GM21423 (cell line): ENCODE data around the gene MAP7.
"Not testable (repeated sequence)": the region's sequence is repeated elsewhere in the genome, so short reads cannot be mapped to it uniquely, and the experiment has no call there.

ENCODE experiments used
- ATAC-seq: cut with Tn5 transposase; IDR thresholded peaks from one replicate; pipeline ENCODE4 v1.9.1; 2021; ENCODE audit warnings: mild to moderate bottlenecking, moderate library complexity; ENCODE audit not compliant: unreplicated experiment

The MAP7 gene

DNA sequence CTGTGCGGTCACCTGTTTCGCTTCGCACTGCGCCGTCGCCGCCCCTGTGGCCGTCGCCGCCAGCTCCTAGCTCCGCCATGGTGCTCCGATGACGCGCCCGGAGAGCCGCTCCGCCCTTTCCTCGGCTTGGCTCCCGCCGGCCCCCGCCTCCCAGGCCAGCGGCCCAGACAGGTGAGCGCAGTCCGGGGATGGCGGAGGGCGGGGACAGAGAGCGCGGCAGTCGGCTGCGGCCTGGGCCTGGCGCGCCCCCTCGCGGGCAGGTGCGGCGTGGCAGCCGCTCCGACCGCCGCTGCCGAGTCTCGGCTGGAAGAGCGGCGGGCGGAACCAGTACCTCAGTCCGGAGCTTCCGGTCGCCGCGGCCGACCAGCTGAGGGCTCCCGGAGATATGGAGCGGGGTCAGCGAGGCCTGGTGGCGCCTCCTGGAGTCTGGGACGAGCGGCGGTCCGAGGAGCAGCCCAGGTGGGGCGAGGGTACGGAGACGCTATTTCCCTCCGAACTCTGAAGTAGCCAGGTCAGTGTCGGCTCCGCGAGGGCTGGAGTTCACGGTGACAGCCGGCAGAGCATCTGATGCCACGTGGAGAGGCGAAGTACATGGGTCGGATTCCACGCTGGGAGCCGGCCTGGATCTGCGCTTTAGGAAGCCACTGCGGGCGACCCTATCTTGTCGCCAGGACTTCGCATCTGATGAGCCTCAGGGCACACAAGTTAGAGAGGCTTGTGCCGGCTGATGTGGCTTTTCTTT, at the start of gene MAP7:
MAP7 (minus strand) TSS at position 93 of the 742 bp plus-strand sequence; CDS start at position 79, 14 bp downstream.
- peak; percentile 67 for ATAC-seq

DNA sequence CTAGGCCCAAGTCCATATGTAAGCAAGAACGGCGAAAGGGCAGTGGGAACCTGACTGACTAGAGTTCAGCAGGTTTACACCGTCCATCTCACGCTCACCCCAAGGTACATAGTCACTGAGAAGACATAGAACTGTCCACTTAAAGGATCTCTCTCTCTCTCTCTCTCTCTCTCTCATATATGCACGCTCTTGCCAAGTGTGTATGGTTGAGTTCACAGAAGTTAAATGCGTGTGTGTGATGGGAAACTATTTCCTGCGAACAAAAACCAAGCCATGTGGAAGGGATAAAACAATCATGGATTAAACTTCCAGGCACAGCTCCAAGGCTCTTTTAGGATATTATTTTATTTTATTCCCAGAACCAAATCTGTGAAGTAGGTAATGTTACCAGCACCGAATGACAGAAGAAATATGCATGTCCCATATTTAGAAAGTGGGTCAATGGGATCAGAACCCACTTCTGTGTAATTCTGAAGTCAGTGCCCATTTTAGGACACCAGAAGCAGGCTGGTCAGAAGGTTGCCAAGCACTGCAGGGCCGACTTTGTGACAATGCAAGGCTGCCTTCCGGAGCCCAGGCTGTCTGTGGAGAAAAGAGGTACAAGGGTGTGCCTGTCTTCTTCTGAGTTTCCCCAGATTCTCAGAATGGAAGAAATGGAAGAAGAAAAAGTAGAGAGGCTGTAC, 49.2 kb upstream of the MAP7 start:
- ATAC-seq: no peak

DNA sequence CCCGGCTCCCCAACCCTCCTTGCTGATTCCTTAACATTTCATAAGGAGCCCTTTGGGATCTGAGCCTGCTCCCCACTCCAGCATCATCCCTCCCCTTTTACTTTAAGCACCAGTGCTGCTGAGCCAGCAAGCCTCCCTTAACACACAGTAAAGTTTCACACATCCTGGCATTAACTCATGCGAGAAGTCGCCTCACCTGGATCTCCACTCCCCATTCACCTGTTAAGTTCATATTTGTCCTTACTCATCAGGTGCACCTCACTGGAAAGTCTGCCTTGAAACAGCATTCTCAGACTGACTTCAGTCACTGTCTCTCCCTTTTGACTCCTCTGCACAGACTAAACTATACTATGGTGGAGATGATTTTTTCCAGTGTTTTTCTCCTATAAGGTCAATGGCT, 47.8 kb upstream of the MAP7 start:
- ATAC-seq: no peak

DNA sequence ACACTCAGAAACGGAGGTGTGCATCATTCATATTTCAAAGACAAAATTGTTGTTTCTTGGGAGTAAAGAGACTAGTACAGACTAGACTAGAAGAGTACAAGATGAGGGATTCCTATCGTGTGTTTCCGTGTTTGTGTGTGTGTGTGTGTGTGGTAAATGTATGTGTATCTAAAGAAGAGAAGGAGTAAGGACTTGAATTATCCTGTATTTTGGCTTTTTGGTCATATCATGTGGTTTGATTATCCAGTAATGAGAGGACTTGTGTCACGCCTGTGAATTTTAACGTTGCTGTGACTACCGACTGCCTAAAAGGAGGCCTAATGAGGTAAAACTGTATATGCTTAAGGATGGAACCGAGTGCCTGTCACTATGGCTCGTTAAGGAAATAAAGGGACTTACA, 44.4 kb upstream of the MAP7 start:
- no peak for ATAC-seq

DNA sequence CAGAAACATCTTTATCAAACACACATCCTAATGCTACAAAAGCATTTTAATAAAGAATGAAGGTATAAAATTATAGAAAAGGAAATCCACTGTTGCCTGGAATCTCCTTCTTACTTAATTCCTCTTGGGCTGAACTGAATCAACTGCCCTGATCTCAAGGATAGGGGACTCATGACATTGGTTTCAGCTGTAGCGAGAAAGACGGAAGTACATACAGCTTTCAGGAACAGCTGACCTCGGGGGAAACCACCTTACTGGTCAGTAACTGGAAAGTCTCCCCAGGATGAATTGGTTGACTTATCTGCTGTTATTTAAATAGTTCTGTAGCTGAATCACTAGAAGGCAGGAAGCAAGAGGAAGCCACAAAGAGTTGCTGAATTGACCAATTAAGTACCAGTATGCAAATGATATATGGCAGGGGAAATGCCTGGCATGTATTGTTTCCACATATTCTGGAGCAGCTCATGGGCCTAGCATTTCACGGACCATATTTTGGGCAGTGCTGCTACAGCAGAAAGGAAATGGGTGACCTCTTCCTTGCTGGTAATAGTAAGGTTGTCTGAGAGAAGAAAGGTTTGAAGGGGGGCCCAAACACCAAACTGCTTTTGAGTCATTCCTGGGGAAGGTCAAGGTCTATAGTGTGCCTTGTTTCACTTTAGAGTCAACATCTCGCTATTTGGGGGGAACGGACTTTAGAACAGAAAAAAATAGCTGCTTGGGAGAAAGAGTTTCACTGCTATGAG, 43.7 kb upstream of the MAP7 start:
- peak; percentile 98 for ATAC-seq

DNA sequence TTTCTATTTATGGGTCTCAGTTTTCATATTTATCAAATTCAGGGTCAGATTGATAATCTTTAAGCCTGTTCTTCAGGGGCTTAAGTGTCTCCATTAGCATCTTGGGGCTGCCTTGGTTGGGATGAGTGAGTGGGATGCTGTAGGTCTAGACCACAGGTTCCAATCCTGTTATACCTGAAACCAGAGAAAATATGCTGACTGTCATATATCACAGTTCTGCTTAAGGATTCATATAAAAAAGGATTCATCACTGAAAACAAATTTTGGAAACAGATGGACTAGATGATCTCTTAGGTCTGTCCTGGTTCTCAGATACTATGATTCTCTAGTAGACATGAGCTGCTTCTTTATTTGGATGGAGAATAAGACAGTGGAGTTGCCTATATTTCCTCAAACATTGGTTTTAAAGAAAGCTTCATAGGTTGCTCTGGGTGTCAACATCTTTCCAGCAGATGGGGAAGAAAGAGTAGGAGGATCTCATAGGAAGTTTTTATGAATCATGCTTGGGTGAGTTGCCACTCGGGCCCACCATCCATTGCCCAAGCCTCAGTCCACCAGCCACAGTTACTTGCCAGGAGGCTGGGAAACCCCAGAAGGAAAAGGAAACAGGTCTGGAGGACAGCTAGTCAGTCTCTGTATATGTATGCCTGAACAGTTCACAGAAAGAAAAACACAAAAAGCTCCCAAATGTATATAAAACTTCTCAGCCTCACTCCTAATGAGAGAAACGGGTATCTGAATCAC, 42.9 kb upstream of the MAP7 start:
- no peak for ATAC-seq

DNA sequence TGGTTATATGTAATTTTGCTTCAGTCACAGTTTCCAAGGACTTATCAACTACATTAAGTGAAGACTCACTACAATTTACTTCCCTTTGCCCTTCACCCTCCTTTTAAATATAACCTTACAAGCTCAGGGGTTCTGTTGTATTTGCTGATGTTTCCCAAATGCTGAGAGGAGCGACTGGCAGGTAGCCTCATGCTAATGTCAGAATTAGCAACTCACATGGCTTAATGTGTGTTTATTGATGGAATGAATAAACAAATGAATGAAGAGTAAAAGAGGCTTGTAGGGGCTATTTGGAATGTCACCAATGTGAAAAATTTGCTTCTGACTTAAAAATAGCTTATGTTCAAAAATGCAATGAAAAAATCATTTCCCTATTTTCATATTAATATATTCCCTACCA, 41.4 kb upstream of the MAP7 start:
- ATAC-seq: no peak

DNA sequence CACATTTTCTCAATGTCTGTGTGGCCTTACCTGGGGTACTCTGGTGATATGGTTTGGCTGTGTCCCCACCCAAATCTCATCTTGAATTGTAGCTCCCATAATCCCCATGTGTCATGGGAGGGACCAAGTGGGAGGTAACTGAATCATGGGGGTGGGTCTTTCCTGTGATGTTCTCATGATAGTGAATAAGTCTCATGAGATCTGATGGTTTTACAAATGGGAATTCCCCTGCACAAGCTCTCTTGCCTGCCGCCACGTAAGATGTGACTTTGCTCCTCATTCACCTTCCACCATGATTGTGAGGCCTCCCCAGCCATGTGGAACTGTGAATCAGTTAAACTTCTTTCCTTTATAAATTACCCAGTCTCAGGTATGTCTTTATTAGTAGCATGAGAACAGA, 40.6 kb upstream of the MAP7 start:
- not testable (repeated sequence) for ATAC-seq

DNA sequence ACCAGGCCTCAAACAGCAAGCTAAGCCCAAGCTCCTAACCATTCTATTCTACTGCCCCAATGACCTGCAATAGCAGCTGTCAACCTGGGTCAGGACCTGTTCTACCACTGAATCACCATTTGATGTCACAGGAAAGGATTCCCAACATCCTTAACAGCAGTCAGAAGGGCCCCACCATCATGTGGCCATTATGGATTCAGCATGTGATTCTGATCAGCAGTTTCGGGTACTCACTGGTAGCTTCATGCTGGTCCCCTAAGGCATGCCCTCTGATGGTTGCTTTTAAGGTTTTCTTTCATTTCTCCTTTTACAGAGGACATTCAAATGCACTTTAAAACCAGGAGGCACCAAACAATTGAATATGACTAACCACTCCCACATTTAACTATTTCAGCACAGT, 37.3 kb upstream of the MAP7 start:
- no peak for ATAC-seq

DNA sequence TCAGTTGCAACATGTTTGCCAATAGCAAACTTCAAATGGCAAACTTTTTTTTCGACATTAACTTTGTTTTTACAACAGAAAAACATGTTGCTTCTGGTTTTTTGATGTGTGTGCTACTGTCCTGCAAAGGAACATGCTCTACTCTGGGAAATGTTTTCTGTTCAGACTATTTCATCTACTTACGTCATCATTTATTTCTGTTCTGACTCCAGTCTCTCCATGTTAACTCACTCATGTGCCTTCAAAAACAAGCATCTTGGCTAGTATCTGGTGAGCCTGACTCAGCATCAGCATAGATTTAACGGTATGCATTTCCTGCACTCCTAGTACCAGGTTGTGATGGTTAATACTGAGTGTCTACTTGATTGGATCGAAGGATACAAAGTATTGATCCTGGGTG, 36.1 kb upstream of the MAP7 start:
- ATAC-seq: no peak

DNA sequence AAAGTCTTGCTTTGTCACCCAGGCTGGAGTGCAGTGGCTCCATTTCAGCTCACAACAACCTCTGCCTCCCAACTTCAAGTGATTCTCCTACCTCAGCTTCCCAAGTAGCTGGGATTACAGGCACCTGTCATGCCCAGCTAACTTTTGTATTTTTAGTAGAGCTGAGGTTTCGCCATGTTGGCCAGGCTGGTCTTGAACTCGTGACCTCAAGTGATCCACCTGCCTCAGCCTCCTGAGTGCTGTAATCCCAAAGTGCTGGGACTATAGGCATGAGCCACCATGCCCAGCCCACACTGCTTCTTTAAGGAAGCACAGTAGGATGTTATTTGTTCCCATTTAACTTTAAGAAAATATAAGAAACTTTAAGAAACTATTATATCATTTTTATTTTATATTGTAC, 35.3 kb upstream of the MAP7 start:
- not testable (repeated sequence) for ATAC-seq

DNA sequence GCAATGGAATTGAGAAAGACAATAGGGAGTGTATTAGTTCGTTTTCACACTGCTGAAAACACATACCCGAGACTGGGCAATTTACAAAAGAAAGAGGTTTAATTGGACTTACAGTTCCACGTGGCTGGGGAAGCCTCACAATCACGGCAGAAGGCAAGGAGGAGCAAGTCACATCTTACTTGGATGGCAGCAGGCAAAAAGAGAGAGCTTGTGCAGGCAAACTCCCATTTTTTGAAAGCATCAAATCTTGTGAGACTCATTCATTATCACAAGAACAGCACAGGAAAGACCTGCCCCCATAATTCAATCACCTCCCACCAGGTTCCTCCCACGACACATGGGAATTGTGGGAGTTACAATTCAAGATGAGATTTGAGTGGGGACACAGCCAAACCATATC, 34.1 kb upstream of the MAP7 start:
- ATAC-seq: not testable (repeated sequence)

DNA sequence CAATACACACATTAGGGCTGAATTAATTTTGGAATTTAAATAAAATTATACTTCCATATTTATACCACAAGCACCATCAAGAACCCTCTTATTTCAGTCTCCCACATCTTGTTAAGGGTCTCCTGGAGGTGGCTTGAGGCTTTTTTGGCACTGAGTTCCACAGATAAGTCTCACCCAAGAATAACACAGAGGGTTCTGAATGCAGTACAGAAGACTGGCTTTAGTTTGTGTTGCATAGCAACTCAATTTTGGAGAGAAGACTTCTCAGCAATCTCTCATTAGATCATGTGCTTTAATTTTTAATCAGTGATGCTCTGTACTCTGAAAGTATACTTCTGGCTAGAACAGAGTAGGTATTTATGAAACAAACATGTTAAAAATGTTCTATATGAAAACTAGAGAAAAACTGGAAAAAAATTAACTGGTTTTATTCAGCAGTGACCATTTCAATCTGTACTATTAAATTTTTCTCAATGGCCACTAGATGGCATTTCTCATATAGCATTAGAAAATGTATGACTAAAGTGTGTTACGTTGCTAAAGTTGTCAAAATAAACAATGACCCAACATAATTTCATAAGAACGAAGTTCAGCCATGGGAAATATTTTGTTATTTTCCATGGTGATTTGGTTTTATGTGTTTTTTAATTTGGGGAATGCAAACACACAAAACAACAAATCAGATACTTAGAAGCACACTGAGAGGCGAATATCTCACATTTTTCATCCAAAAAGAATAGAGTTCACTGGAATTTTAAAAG, 32.7 kb upstream of the MAP7 start:
- no peak for ATAC-seq

DNA sequence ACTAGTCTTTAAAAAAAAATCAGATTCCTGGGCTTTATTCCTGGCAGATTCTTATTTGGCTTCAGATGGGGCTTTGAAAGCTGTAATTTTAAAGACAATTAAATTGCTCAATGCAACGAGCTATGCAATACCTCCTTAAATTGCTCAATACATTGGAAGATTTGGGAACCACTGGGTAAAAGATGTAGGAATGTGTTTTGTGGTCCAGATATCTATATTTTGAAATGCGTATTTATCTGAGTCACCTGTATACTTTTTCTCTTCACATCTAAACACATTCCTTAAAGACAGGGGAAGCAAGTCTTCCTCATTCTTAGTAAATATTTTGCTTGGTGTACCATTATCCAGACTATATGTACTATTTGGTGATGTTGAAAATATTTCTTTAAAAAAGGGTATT, 29.6 kb upstream of the MAP7 start:
- no peak for ATAC-seq

DNA sequence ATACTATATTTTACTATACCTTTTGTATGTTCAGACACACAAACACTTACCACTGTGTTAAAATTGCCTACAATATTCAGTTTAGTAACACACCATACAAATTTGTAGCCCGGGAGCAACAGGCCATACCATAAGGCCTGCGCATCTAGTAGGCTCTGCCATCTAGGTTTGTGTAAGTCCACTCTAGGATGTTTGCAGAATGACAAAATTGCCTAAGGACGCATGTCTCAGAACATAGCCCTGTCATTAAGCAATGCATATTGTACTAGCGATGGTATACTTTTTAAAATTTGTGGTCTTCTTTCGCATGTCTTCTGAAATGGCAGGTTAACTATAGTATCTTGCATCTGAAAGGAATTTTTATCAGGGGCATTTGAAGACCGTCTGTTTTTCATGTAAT, 26.6 kb upstream of the MAP7 start:
- no peak for ATAC-seq

DNA sequence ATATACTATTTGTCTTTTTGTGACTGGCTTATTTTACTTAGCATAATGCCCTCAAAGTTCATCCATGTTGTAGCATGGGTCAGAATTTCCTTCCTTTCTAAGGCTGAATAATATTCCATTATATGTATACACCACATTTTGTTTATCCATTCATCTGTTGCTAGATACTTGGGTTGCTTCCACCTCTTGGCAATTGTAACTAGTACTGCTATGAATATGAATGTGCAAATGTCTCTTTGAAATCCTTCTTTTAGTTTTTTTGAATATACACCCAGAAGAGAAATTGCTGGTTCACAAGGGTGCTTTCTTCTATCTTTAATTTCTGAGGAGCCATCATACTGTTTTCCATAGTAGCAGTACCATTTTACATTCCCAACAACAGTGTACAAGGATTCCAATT, 21.3 kb upstream of the MAP7 start:
- ATAC-seq: no peak

DNA sequence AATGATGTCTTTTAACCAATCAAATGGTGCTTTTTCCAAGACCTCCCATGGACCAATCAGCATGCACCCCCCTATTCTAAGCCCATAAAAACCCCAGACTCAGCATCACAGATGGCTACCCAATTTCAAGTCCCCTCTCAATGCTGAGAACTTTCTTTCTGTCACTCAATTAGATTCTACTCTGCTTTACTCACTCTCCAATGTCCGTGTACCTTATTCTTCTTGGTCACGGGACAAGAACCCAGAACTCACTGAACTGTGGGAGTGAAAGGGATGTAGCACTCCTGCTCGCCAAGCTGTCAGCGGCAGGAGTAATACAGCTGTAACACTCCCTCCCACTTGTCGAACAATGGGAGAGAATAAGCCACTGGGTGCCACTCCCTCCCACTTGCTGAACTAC, 20.8 kb upstream of the MAP7 start:
- no peak for ATAC-seq

DNA sequence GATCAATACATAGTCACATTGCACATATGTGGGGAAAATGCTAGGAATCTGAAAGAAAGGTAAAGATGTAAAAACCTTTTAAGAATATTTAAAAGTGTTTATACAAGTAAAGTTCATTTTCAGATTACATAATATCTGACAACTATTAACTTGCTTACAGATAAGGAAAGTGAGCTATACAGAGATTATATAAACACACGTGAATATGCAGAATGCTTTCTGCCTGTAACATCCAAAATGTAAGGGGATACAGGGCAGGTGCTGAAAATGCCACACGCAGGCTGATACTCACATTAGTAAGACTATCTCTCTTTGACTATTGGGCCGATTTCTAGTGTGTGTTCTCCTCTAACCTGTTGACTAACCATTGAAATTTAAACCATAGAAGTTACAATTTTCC, 17.9 kb upstream of the MAP7 start:
- ATAC-seq: no peak

DNA sequence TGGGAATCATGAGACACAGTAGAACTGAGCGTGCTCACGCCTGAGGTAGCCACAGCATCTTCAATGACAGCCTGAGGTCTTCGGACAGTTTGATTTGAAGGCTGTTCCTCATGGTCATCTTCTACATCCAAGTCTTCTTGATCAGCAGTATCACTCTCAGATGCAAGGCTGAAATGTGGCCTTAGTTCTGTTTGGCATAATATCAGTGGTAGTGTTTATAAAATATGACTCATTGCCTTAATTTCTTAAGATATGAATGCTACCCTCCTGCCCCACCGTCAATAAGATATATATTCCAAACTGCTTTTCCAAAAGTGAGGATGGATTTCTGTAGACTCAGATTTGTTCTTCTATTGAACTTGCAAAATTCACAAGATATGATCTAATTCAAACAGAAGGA, 17.5 kb upstream of the MAP7 start:
- no peak for ATAC-seq

DNA sequence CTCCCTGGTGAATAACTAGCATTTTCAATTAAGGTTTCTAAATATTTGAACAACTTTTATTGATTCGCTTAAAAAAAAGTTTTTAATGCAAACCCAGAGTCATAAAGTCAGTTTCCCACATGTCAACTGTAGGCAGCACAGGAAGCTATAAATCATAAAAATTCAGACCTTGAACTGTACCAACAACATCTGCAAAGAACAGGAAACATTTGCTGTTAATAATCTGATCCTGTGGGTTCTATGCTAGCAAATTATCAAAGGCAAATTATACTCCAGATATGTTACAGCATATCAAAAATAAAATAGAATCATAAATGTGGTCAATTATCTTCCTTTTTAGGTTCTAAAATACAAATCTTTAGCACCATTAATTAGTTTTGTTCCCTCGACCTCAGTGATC, 16.6 kb upstream of the MAP7 start:
- no peak for ATAC-seq
